MM.1S (cell line): Measurements from ENCODE around the gene ATP9A.

Experiments used
- DNase-seq: peaks from one replicate; pipeline ENCODE4 v3.0.0-alpha.2; 2015
- H2AFZ ChIP-seq: fragments of 300-600 bp; sonication (generic); 2 replicates; pipeline ENCODE4 v1.6.0; 2016; ENCODE audit warnings: antibody characterized with exemption, low read length
- H3F3A ChIP-seq: fragments of 300-600 bp; sonication (generic); 2 replicates; pipeline ENCODE4 v1.6.1; 2016; ENCODE audit warnings: mild to moderate bottlenecking, antibody characterized with exemption, low read length, moderate library complexity, mixed read lengths; ENCODE audit not compliant: insufficient read depth
- H3K27ac ChIP-seq: fragments of 300-600 bp; sonication (generic); 2 replicates; pipeline ENCODE4 v1.5.1; 2016; ENCODE audit warnings: mild to moderate bottlenecking, low read length
- H3K27me3 ChIP-seq: fragments of 300-600 bp; sonication (generic); replicated peaks from 2 replicates; pipeline ENCODE4 v1.6.0; 2016; ENCODE audit warnings: low read length; ENCODE audit not compliant: insufficient read depth
- H3K36me3 ChIP-seq: fragments of 300-600 bp; sonication (generic); replicated peaks from 2 replicates; pipeline ENCODE4 v1.6.1; 2016; ENCODE audit warnings: mild to moderate bottlenecking, low read length, mixed read lengths; ENCODE audit not compliant: insufficient read depth
- H3K4me1 ChIP-seq: fragments of 300-600 bp; sonication (generic); 2 replicates; pipeline ENCODE4 v1.6.1; 2016; ENCODE audit warnings: low read length, mixed read lengths
- H3K4me2 ChIP-seq: fragments of 300-600 bp; sonication (generic); 2 replicates; pipeline ENCODE4 v1.6.0; 2016; ENCODE audit warnings: low read depth, low read length
- H3K4me3 ChIP-seq: fragments of 300-600 bp; sonication (generic); 2 replicates; pipeline ENCODE4 v1.5.1; 2016; ENCODE audit warnings: low read length, mixed read lengths
- H3K79me2 ChIP-seq: fragments of 300-600 bp; sonication (generic); 2 replicates; pipeline ENCODE4 v1.6.1; 2016; ENCODE audit warnings: mixed run types, low read length, mixed read lengths
- H3K9ac ChIP-seq: fragments of 300-600 bp; sonication (generic); 2 replicates; pipeline ENCODE4 v1.6.1; 2016; ENCODE audit warnings: low read length, mixed read lengths
- H3K9me2 ChIP-seq: fragments of 300-600 bp; sonication (generic); replicated peaks from 2 replicates; pipeline ENCODE4 v1.6.1; 2016; ENCODE audit warnings: mild to moderate bottlenecking, low read length, mixed read lengths; ENCODE audit not compliant: insufficient read depth
- H3K9me3 ChIP-seq: fragments of 300-600 bp; sonication (generic); replicated peaks from 2 replicates; pipeline ENCODE4 v1.6.1; 2016; ENCODE audit warnings: mild to moderate bottlenecking, low read length, mixed read lengths; ENCODE audit not compliant: insufficient read depth
- H4K20me1 ChIP-seq: fragments of 300-600 bp; sonication (generic); 2 replicates; pipeline ENCODE4 v1.6.1; 2016; ENCODE audit warnings: mild to moderate bottlenecking, low read length, moderate library complexity, mixed read lengths; ENCODE audit not compliant: insufficient read depth
- EZH2 ChIP-seq: fragments of 300-600 bp; sonication (generic); optimal IDR thresholded peaks from 2 replicates; pipeline ENCODE3; 2017; ENCODE audit warnings: low read depth, mild to moderate bottlenecking, antibody characterized with exemption, low read length, mixed read lengths
- EZH2phosphoT487 ChIP-seq: fragments of 300-600 bp; sonication (generic); IDR thresholded peaks from 2 replicates; pipeline ENCODE4 v1.6.1; 2018; ENCODE audit warnings: antibody characterized with exemption, low read length
- TF ChIP-seq, protein P1 (sequence below): fragments of 300-600 bp; sonication (generic); IDR thresholded peaks from 2 replicates; pipeline ENCODE4 v1.5.1; 2016; ENCODE audit warnings: antibody characterized with exemption, low read length, mixed read lengths

The ATP9A gene

DNA sequence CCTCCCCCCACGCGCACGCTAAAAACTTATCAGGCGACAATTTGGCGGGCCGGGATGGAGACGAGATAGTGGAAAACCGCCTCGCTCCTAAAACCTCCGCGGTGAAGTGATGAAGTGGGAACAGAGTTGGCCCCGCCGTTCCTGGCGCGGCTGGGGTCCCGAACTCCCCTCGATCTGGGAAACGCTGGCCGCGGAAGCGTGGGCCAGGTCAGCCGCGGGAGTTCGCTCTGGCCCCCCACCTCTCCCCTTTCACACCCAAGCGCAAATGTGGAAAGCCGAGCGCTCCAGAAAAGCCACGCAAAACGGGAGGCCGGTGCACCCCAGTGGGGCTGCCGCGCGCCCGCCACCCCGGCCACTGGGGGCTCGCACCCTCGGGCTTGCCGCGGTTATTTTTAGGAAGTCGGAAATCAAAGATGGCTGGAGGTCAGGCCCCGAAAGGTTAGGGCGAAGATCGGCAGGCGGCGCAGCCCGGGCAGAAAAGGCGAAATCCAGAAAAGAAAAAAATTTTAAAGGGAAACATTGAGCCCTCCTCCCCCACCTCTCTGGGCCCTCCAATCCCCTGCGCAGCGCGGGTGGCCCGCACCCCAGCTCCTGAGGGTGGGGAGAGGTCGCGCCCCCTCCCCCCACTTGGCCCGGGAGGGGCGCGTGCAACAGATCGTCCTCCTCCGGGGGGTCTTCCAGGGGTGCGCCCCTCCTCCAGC, 33.1 kb upstream of the ATP9A start:
- Histone ChIP-seq H3F3A (no peaks in the 10 kb centered on the region), H4K20me1 (no peaks in the 10 kb centered on the region), H3K4me3 (peak overlapping the region; percentile 15; the same call in 1 of the 2 replicates), H3K4me1 (no peaks in the 10 kb centered on the region), H3K9me3 (no peaks in the 10 kb centered on the region), H3K36me3 (no peaks in the 10 kb centered on the region), H3K27ac (no peak overlapping the region), H3K9ac (no peak overlapping the region), H3K79me2 (no peaks in the 10 kb centered on the region), H2AFZ (no peak overlapping the region), H3K4me2 (peak overlapping the region; percentile 98), H3K9me2 (no peaks in the 10 kb centered on the region), H3K27me3 (no peaks in the 10 kb centered on the region)
- DNase-seq = no peak
- TF ChIP-seq EZH2 (no peak), EZH2phosphoT487 (no peak)
- TF ChIP-seq, protein P1, sequence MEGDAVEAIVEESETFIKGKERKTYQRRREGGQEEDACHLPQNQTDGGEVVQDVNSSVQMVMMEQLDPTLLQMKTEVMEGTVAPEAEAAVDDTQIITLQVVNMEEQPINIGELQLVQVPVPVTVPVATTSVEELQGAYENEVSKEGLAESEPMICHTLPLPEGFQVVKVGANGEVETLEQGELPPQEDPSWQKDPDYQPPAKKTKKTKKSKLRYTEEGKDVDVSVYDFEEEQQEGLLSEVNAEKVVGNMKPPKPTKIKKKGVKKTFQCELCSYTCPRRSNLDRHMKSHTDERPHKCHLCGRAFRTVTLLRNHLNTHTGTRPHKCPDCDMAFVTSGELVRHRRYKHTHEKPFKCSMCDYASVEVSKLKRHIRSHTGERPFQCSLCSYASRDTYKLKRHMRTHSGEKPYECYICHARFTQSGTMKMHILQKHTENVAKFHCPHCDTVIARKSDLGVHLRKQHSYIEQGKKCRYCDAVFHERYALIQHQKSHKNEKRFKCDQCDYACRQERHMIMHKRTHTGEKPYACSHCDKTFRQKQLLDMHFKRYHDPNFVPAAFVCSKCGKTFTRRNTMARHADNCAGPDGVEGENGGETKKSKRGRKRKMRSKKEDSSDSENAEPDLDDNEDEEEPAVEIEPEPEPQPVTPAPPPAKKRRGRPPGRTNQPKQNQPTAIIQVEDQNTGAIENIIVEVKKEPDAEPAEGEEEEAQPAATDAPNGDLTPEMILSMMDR = no peak

DNA sequence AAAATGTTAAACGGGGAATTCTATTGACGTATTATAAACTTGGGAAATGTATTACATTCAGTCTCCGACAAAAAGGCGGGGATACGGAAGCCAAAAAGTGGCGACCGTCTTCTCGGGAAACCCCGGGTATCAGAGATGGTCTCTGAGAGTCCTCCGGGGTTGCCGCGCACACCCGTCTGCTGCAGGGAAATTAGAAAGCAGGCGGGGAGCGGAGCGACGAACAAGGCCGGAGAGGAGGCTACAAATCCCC, 32.6 kb upstream of the ATP9A start:
- no peaks in the 10 kb centered on the region for H4K20me1 ChIP-seq
- H3K4me2 ChIP-seq = peak overlapping the region; percentile 98
- no peaks in the 10 kb centered on the region for H3K4me1 ChIP-seq
- no peaks in the 10 kb centered on the region for H3K9me3 ChIP-seq
- no peaks in the 10 kb centered on the region for H3F3A ChIP-seq
- H3K27ac ChIP-seq = no peak overlapping the region
- TF ChIP-seq, protein P1 = no peak
- no peak for TF ChIP-seq EZH2phosphoT487
- no peak for TF ChIP-seq EZH2
- peak overlapping the region; percentile 15; the same call in 1 of the 2 replicates for H3K4me3 ChIP-seq
- no peak overlapping the region for H2AFZ ChIP-seq
- no peaks in the 10 kb centered on the region for H3K9me2 ChIP-seq
- H3K9ac ChIP-seq = no peak overlapping the region
- no peaks in the 10 kb centered on the region for H3K27me3 ChIP-seq
- H3K36me3 ChIP-seq = no peaks in the 10 kb centered on the region
- no peaks in the 10 kb centered on the region for H3K79me2 ChIP-seq
- no peak for DNase-seq

DNA sequence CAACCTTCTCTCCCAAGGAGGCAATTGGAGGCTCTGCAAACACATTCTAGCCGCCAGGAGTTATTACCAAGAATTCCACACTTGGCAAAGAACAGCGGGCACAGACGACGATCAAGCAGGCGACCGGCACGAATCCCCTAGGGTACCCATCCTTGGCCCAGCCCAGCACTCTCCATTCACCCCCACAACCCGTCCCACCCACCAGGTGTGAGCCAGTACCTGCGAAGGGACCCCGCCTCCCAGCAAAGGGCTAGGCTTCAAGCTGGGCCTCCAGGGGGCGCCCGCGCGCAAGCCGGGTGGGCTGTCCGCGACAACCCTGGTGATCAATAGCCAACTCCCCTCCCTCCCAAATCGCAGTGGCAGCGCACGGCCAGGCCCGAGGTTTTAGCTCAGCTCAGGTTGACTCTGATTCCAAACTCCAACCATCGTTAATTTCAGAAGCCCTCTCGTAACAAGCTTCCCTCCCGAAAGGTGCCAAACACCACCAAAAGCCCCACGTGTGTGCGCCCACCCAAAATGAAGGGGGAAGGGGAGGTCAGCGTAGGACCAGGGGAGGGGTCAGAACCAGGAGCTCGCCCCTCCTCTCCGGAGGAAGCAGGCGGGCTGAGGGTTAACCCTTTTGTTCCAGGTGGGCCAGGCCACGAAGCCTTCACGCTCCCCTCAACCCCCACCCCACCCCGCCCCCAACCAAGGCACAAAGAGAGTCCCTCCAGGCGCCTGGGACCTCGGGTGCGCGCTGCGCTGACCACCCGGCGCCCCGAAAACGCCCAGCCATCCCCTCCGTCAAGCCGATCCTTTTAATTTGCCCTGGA, 32.1 kb upstream of the ATP9A start:
- Histone ChIP-seq H3K79me2 (no peaks in the 10 kb centered on the region), H2AFZ (peak overlapping the region; percentile 86), H3F3A (no peaks in the 10 kb centered on the region), H3K27me3 (no peaks in the 10 kb centered on the region), H3K9me2 (no peaks in the 10 kb centered on the region), H4K20me1 (no peaks in the 10 kb centered on the region), H3K4me3 (peak overlapping the region; percentile 57), H3K9ac (peak overlapping the region; percentile 7; the same call in 1 of the 2 replicates), H3K4me1 (no peaks in the 10 kb centered on the region), H3K9me3 (no peaks in the 10 kb centered on the region), H3K27ac (no peak overlapping the region), H3K4me2 (peak overlapping the region; percentile 98), H3K36me3 (no peaks in the 10 kb centered on the region)
- peak; percentile 41 for DNase-seq
- no peak for TF ChIP-seq EZH2phosphoT487
- TF ChIP-seq, protein P1 = peak; percentile 88
